Heart left ventricle (tissue), 16 donors: ENCODE data around the gene CCR9. TPM values are rescaled to one million over a fixed set of nuclear protein-coding genes. Genes with fewer than 3 reads are reported as not detected.

Experiments
- ATAC-seq, 4 donors: fragments of 200-7000 bp; cut with Tn5 transposase; one replicate each; pipeline ENCODE4 v1.9.1; 2020 to 2022; ENCODE audit warnings: moderate library complexity in 4 of 4, mild to moderate bottlenecking in 3 of 4, moderate number of reproducible peaks in 1 of 4
- DNase-seq, 5 donors: peaks; one replicate each; pipeline ENCODE4 v3.0.0-alpha.2; 2020
- H3K27ac ChIP-seq, 12 donors: fragments of 200-600 bp; sonication (generic) in 4 of 12; one replicate each; pipeline versions ENCODE4 v1.5.0 to v1.8.0; 2016 to 2022; ENCODE audit warnings: mild to moderate bottlenecking in 2 of 12
- H3K27me3 ChIP-seq, 9 donors: fragments of 200-600 bp; sonication (generic) in 2 of 9; one replicate each; pipeline versions ENCODE4 v1.5.1 to v1.8.0; 2016 to 2022; ENCODE audit warnings: mild to moderate bottlenecking in 3 of 9
- H3K36me3 ChIP-seq, 9 donors: fragments of 200-600 bp; sonication (generic) in 2 of 9; one replicate each; pipeline versions ENCODE4 v1.5.0 to v1.8.0; 2018 to 2022; ENCODE audit warnings: mild to moderate bottlenecking in 2 of 9
- H3K4me1 ChIP-seq, 12 donors: fragments of 200-600 bp; sonication (generic) in 4 of 12; one replicate each; pipeline versions ENCODE4 v1.5.0 to v1.8.0; 2016 to 2022; ENCODE audit warnings: mild to moderate bottlenecking in 3 of 12
- H3K4me3 ChIP-seq, 12 donors: fragments of 200-600 bp; sonication (generic) in 4 of 12; one replicate each; pipeline versions ENCODE4 v1.5.0 to v1.8.0; 2017 to 2022; ENCODE audit warnings: mild to moderate bottlenecking in 9 of 12, moderate library complexity in 4 of 12
- H3K9me3 ChIP-seq, 12 donors: fragments of 200-600 bp; sonication (generic) in 4 of 12; one replicate each; pipeline versions ENCODE4 v1.5.0 to v1.8.0; 2016 to 2022; ENCODE audit warnings: mild to moderate bottlenecking in 1 of 12
- CTCF ChIP-seq, 12 donors: fragments of 200-600 bp; sonication (generic) in 4 of 12; IDR thresholded peaks; one replicate each; pipeline versions ENCODE4 v1.5.0 to v1.8.0; 2018 to 2022; ENCODE audit warnings: antibody characterized with exemption in 12 of 12, mild to moderate bottlenecking in 5 of 12
- POLR2A ChIP-seq, 2 donors: fragments of 450-650 bp; IDR thresholded peaks; one replicate each; pipeline ENCODE4 v1.6.1; 2017; ENCODE audit warnings: antibody characterized with exemption in 2 of 2, mild to moderate bottlenecking in 2 of 2, moderate library complexity in 2 of 2
- WGBS, 4 donors: extraction: QIAGEN DNeasy Blood & Tissue Kit in 2 of 4; methylation state at CpG; one replicate each; pipeline versions ENCODE4 v1.1.5 to v1.1.7; 2013 to 2018; 5-methylcytosine and 5-hydroxymethylcytosine counted together
- intact Hi-C, 10 donors: fragments of 100-400 bp; cut with DNase I; formaldehyde crosslinking; loops; one replicate each; pipeline versions ENCODE4 v1.11.1 to v1.14.2; 2022
- polyA plus RNA-seq, 2 donors: library from polyadenylated mRNA; stranded (reverse); fragments of 200-250 nt; gene quantifications; one replicate each; pipeline ENCODE4 v1.2.3, GENCODE V29; 2013
- total RNA-seq, 9 donors: library from RNA; depleted of rRNA in 2 of 9; stranded (reverse); fragments of >200 nt in 2 of 9; fragmentation: NEBNext Ultra II Directional in 3 of 9; extraction: Animal tissue kit (Norgen Biotek cat#: 25700) in 3 of 9; gene quantifications; one replicate each; pipeline versions ENCODE4 v1.1.0 to v1.2.4, GENCODE V29; 2016 to 2023
- donor health status: ischemic (EF 13 %, LVEDD 7.1; RV severe dilation, severe dysfunction).
- donor health status: healthy with polysubstance abuse.
- donor health status: DM: no; HTN: yes; CAD: no.
- donor health status: DM: no; HTN: no; CAD: no.
- donor health status: ischemic (EF 25% LVEDD 6.9; RV normal size, moderate dysfunction).
- donor health status: ischemic (EF 25% LVEDD 5.7; RV mildly dilated, moderate dysfunction).
- donor health status: healthy.
- donor health status: DM: yes; HTN: yes; CAD: no.
- donor health status: ischemic (EF 35%, LVEDD 5.7; RV mildly dilated, moderate dysfunction).
- donor health status: nonischemic (EF 11% LVEDD 7.7; RV severe dilation, severe dysfunction).
- donor health status: DM: yes; HTN: yes; CAD: no.
- donor health status: PGD.
- donor health status: ischemic (EF 29% LVEDD 5.4; RV normal size, mild dysfunction).
- donor health status: nonischemic (EF 23%, LVEDD 6.1; RV moderate dilation, normal function).

Gene CCR9
- total and polyA plus RNA-seq, 11 donors = 0.03 TPM; not detected in 10

- peak; percentile 90 to 95 (median 93) for DNase-seq
- TF ChIP-seq CTCF (IDR thresholded peaks at IDR 0.05) (no peak), POLR2A (IDR thresholded peaks at IDR 0.05) (peak in 1 of 2 donors; percentile 44)
- peaks cover 0 to 7% (median 0%) of the 10 kb centered on the region in 9 donors for H3K36me3 ChIP-seq
- H3K9me3 ChIP-seq = no peaks in the 10 kb centered on the region
- no peaks in the 10 kb centered on the region for H3K27me3 ChIP-seq
- H3K4me1 ChIP-seq = peaks cover 0 to 16% (median 8%) of the 10 kb centered on the region in 12 donors
- H3K4me3 ChIP-seq = peak within 1 kb of the TSS; percentile 67 to 98 (median 86)
- H3K27ac ChIP-seq = peak within 1 kb of the TSS in 7 of 12 donors; percentile 17 to 53 (median 38)
- WGBS, 4 donors = 3 to 11% (median 3%) methylated on average over 21 to 49 of the region's 49 CpGs
- intact Hi-C loops = loop anchor here in 3 of 10 donors (5.0 to 10.0 kb wide), 2 partner anchors 233 to 235 kb away; no protein-coding TSS in a partner anchor
- peak; percentile 94 to 99 (median 98) for ATAC-seq
These were observed 44.4 kb upstream of the CCR9 start, which contains the start of gene LZTFL1 for GRCh38 chr3:45841757-45842491. TSS of gene LZTFL1 (minus strand) at chr3:45842119. CDS start at chr3:45841991, 128 bp downstream.

- Histone ChIP-seq H3K27me3 (peaks cover 0 to 1% (median 0%) of the 10 kb centered on the region in 9 donors), H3K4me3 (no peak overlapping the region), H3K36me3 (no peaks in the 10 kb centered on the region), H3K9me3 (no peaks in the 10 kb centered on the region), H3K27ac (no peak overlapping the region), H3K4me1 (peaks cover 0 to 16% (median 8%) of the 10 kb centered on the region in 12 donors)
- ATAC-seq (no peak), DNase-seq (no peak)
- intact Hi-C loops = loop anchor here in 3 of 10 donors (5.0 to 10.0 kb wide), 2 partner anchors 232 to 234 kb away; no protein-coding TSS in a partner anchor
- WGBS, 4 donors = 76 to 85% (median 83%) methylated on average over 9 of the region's 9 CpGs
- TF ChIP-seq POLR2A (IDR thresholded peaks at IDR 0.05) = no peak
- no peak for TF ChIP-seq CTCF (IDR thresholded peaks at IDR 0.05)
These were observed 43.3 kb upstream of the CCR9 start for GRCh38 chr3:45842851-45843625.

GRCh38 chr3:45844616-45845015, 41.7 kb upstream of the CCR9 start:
- H3K36me3 ChIP-seq = no peaks in the 10 kb centered on the region
- H3K27ac ChIP-seq = no peak overlapping the region
- peaks cover 0 to 9% (median 0%) of the 10 kb centered on the region in 9 donors for H3K27me3 ChIP-seq
- no peak for TF ChIP-seq POLR2A (IDR thresholded peaks at IDR 0.05)
- no peak for TF ChIP-seq CTCF (IDR thresholded peaks at IDR 0.05)
- no peak overlapping the region for H3K4me3 ChIP-seq
- intact Hi-C loops = loop anchor here in 3 of 10 donors (5.0 to 10.0 kb wide), 2 partner anchors 230 to 233 kb away; no protein-coding TSS in a partner anchor
- no peak for ATAC-seq
- peaks cover 0 to 19% (median 9%) of the 10 kb centered on the region in 12 donors for H3K4me1 ChIP-seq
- no peak for DNase-seq
- no peaks in the 10 kb centered on the region for H3K9me3 ChIP-seq
- 89 to 100% (median 95%) methylated on average over 1 of the region's 1 CpG for WGBS, 4 donors
